GM19023 (cell line): ENCODE measurements around the gene SMC4.
A peak's percentile ranks its signal among the peaks of the same experiment; 100 is the strongest.

ENCODE experiments used
- ATAC-seq: cut with Tn5 transposase; IDR thresholded peaks from one replicate; pipeline ENCODE4 v1.9.1; 2021; ENCODE audit warnings: mild to moderate bottlenecking, moderate library complexity; ENCODE audit not compliant: unreplicated experiment

Gene SMC4

GRCh38 chr3:160393346-160394008 is 6.0 kb upstream of the SMC4 start:
- ATAC-seq: no peak

- no peak for ATAC-seq
These were observed 5.4 kb upstream of the SMC4 start for GRCh38 chr3:160394009-160394392.

- no peak for ATAC-seq
These were observed 4.2 kb upstream of the SMC4 start for GRCh38 chr3:160395297-160395696.

- ATAC-seq: peak; percentile 12
These were observed 678 bp upstream of the SMC4 start for GRCh38 chr3:160398820-160399124.

GRCh38 chr3:160400030-160400701 is 716 bp downstream of the SMC4 start:
- peak; percentile 12 for ATAC-seq

- ATAC-seq: peak; percentile 13
These were observed 1.3 kb downstream of the SMC4 start for GRCh38 chr3:160400702-160401150.

GRCh38 chr3:160401291-160402095 is 2.0 kb downstream of the SMC4 start:
- ATAC-seq: no peak

GRCh38 chr3:160402221-160403027 is 3.0 kb downstream of the SMC4 start:
- ATAC-seq: no peak

GRCh38 chr3:160403028-160403545 is 3.6 kb downstream of the SMC4 start:
- ATAC-seq: no peak

- ATAC-seq: no peak
These were observed 4.5 kb downstream of the SMC4 start for GRCh38 chr3:160403796-160404470.

- no peak for ATAC-seq
These were observed 10.6 kb downstream of the SMC4 start for GRCh38 chr3:160409812-160410610.

- no peak for ATAC-seq
These were observed 13.0 kb downstream of the SMC4 start for GRCh38 chr3:160412477-160412876.

- peak; percentile 58 for ATAC-seq
These were observed 14.3 kb downstream of the SMC4 start for GRCh38 chr3:160413613-160414248.

- no peak for ATAC-seq
These were observed 17.9 kb downstream of the SMC4 start for GRCh38 chr3:160417311-160417710.

GRCh38 chr3:160427832-160428424 is 28.5 kb downstream of the SMC4 start:
- ATAC-seq: no peak

- ATAC-seq: no peak
These were observed 34.6 kb downstream of the SMC4 start for GRCh38 chr3:160434071-160434470.

- ATAC-seq: no peak
These were observed 35.6 kb downstream of the SMC4 start for GRCh38 chr3:160435095-160435494.

GRCh38 chr3:160435747-160436146 is 36.3 kb downstream of the SMC4 start:
- ATAC-seq: no peak

- ATAC-seq: no peak
These were observed 37.6 kb downstream of the SMC4 start for GRCh38 chr3:160437083-160437455.
